A549 treated with ZK216348 at 1 μM for 4 hours (cell line): ENCODE data around the gene SPATA33. TPM values are rescaled to one million over a fixed set of nuclear protein-coding genes. Genes with fewer than 3 reads are reported as not detected.

ENCODE experiments used
- total RNA-seq: library from RNA; stranded (reverse); fragments of 200-300 nt; extraction: Qiagen RNA extraction; gene quantifications from 5 replicates; pipeline ENCODE4 v1.2.3, GENCODE V29; 2022; ENCODE audit warnings: low read depth

The SPATA33 gene
- total RNA-seq, result 12.3 to 17.6 TPM (median 15.9 TPM) in 5 replicates

DNA sequence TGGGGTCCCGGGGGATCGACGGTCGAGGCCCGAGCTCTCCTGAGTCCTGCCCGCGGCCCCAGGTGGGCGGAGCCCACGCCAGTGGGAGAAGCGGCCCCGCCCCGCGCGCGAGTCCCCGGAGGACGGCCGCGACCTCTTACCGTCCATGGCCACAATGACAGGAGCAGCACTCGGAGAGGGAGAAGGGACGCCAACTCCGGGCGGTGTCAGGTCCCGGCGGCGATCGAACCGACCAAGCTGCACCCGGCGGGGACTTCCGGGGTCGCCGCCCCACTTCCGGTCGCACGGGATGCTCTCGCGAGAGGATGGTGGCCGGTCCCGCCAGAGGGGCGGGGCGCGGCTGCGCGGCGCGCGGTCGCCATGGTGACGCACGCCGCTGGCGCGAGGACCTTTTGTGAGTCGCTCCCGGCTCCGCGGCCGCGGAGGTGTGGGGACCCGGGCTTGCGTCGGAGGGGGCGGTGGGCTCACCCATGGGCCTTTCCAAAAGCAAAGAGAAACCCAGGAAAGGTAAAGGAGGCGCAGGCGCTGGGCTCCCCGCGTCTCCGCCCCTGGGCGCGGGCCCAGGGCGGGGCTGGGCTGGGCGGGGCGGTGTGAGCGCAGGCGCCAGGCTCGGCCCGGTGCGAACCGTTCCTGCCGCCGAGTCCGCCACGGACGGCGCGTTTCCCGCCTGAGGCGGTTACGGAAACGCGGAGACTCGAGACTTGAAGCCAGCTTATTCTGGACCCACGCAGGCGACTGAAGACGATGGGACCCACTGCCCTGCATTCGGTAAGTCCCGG lies at the start of gene SPATA33, which contains the start of gene CHMP1A:
SPATA33 (plus strand) TSS at position 395 of the 779 bp plus-strand sequence; CDS start at position 471, 76 bp downstream.
CHMP1A (minus strand) TSS at position 267 of the 779 bp plus-strand sequence; CDS start at position 147, 120 bp downstream.

DNA sequence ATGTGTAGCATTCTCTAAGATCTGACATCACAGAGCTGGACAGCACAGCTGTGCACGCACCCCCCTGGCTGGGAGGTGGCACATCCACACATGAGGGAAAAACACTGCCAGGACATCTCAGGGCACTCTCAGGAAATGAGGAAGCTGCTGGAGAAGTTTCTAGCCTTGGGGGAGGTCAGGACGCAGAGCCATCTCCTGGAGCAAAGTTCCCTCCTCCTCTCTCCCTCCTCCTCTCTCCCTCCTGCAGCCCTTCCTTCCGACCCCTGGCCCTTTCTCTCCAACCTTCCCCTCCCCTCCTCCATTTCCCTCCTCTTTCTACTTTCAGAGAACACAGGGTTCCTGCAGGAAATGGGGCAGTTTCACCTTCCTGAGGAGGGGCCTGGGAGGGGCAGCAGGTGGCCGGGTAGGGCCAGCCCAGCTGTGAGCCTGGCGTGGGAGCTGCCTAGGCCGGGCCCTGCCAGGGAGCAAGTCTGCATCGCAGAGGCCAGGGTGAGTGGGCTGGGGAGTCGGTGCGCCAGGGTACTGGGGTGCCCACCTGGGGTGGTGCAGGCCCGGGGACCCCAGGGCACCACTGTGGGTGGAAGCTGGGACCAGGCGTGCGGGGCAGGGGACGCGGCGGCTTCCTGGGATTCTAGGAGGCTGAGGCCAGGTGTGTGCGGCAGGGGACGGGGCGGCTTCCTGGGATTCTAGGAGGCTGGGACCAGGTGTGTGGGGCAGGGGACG lies 44.2 kb upstream of the SPATA33 start, which contains the start of gene DPEP1:
DPEP1 (plus strand) TSS at position 412 of the 723 bp plus-strand sequence. CDS start 16,769 bp downstream, outside the sequence.

DNA sequence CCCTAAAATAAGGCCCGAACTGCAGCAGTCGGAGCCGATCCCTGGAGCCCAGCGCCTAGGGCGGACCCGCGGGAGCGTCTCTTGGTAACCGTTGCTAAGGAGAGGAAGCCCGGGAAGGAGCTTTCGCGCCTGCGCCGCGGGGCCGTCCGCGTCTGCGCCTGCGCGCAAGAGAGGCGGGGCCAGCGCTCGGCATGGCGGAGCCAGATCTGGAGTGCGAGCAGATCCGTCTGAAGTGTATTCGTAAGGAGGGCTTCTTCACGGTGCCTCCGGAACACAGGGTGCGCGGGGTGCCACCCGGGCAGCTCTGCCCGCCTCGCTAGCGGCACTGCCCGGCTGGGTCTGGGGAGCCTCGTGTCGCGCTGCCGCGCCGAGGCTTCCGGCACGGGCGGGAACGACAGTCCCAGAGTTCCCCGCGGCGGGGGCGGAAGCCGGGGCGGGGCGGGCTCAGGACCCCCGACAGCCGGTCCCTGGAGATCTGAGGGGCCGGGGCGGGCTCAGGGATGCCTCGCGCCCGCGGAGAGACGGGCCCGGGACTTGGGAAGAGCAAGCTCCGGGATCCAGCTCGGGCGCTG lies 29.0 kb downstream of the SPATA33 start, which contains the start of gene CDK10:
CDK10 (plus strand) TSS at position 170 of the 572 bp plus-strand sequence; CDS start at position 192, 22 bp downstream.

DNA sequence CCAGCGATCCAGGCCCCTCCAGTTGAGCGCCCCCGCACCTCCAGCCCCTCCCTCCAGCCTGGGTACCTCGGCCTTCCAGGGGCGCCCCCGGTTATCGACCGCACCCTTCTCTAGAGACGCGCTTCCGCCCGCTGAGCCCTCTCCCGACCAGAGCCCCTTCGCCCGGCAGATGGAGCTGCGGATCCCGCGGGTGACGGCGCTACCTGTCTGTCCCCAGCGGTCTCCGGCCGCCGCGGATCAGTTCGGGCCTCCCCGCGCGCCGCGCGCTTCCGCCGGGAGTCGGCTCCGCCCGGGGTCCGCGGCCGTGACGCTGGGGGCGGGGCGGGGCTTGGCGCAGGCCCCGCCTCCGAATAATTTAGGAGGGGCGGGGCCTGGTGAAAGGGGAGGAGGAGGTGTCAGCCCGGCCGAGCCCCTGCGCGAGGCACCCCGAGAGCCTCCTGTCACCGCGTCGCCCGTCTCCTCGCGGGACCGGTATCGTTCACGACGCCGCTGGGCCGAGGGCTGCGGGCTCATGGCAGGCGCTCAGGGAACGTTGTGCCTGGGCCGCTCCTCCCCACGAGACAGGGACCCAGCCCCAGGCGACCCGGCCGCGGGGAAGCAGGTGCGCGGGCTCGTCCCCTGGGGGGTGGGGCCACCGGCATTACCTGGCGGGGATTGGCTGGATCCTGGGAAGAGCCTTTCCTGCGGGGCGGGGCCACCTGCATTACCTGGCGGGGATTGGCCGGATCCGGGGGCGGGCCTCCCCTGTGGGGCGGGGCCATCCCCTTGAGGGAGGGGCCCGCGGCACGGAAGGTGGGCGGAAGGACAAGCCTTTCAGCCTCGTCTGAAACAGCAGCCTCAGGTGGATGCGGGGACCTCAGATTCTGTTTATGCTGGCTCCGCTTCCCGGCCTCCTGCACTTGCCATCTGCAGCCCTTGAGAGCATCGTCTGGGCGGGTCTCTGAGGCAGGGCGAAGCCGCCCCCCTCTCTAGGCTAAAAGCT lies 44.1 kb downstream of the SPATA33 start, which contains the start of gene SPATA2L:
SPATA2L (minus strand) TSS at position 281 of the 982 bp plus-strand sequence. CDS start 473 bp downstream, outside the sequence.

Other genes starting within 250 kb of the SPATA33 start
- 66.2 to 118 TPM (median 108 TPM) in 5 replicates for gene ANKRD11, start 167.3 kb upstream of the SPATA33 start, total RNA-seq
- gene SPG7, start 149.4 kb upstream of the SPATA33 start, total RNA-seq, result 78.5 to 109 TPM (median 97.7 TPM) in 5 replicates
- 2,792 to 4,545 TPM (median 4,250 TPM) in 5 replicates for gene RPL13, start 97.2 kb upstream of the SPATA33 start, total RNA-seq
- 47.2 to 79.8 TPM (median 72.6 TPM) in 5 replicates for gene CPNE7, start 82.1 kb upstream of the SPATA33 start, total RNA-seq
- gene DPEP1, start 44.2 kb upstream of the SPATA33 start, total RNA-seq, result 0.53 to 1.2 TPM (median 1.1 TPM) in 5 replicates
- 69.7 to 101 TPM (median 95.5 TPM) in 5 replicates for gene CHMP1A, start 128 bp upstream of the SPATA33 start, total RNA-seq
- 36.7 to 66.1 TPM (median 44.0 TPM) in 5 replicates for gene CDK10, start 28.9 kb downstream of the SPATA33 start, total RNA-seq
- gene SPATA2L, start 43.9 kb downstream of the SPATA33 start, total RNA-seq, result 6.7 to 15.9 TPM (median 12.0 TPM) in 5 replicates
- 2.4 to 6.2 TPM (median 4.6 TPM) in 5 replicates for gene VPS9D1, start 63.1 kb downstream of the SPATA33 start, total RNA-seq
- gene ZNF276, start 63.7 kb downstream of the SPATA33 start, total RNA-seq, result 14.1 to 20.7 TPM (median 18.4 TPM) in 5 replicates
- 25.6 to 42.4 TPM (median 35.3 TPM) in 5 replicates for gene FANCA, start 158.8 kb downstream of the SPATA33 start, total RNA-seq
- 5.1 to 10.1 TPM (median 8.1 TPM) in 5 replicates for gene SPIRE2, start 170.6 kb downstream of the SPATA33 start, total RNA-seq
- gene TCF25, start 215.8 kb downstream of the SPATA33 start, total RNA-seq, result 62.2 to 83.9 TPM (median 79.4 TPM) in 5 replicates